ENCODE data around the gene BTG2. TPM values are rescaled to one million over a fixed set of nuclear protein-coding genes. Genes with fewer than 3 reads are reported as not detected.

BTG2 gene
- total RNA-seq, 3 donors from 2014 or later (not counting 1 experiment from before 2014, with no cell fraction given) = 499 to 1,024 (median 851) TPM

GRCh38 chr1:203291201-203292096, 13.9 kb upstream of the BTG2 start:
- Histone ChIP-seq H3K27me3 (ENCODE audit: control insufficient read depth, insufficient read depth, low read length) (no peaks in the 10 kb centered on the region), H3K36me3 (ENCODE audit: control insufficient read depth, insufficient read depth, low read length) (no peaks in the 10 kb centered on the region), H3K9me3 (ENCODE audit: control insufficient read depth, insufficient read depth, low read length) (no peaks in the 10 kb centered on the region), H3K27ac (ENCODE audit: low read length) (peak overlapping the region; percentile 98), H3K4me1 (ENCODE audit: control insufficient read depth, insufficient read depth, low read length) (peaks cover 66% of the 10 kb centered on the region), H3K4me3 (ENCODE audit: low read length) (no peak overlapping the region)
- Mint-ChIP-seq H3K4me1 (peaks cover 67 to 75% of the 10 kb centered on the region in 2 donors), H3K27me3 (ENCODE audit: low read depth in 2 of 2) (no peaks in the 10 kb centered on the region), H3K4me3 (peak overlapping the region; percentile 81), H3K27ac (peak overlapping the region; percentile 99), H3K36me3 (no peaks in the 10 kb centered on the region), H3K9me3 (no peaks in the 10 kb centered on the region)
- ATAC-seq = no peak
- 89% methylated on average over 17 of the region's 17 CpGs for WGBS (ENCODE audit: insufficient coverage)
- no peak for TF ChIP-seq CTCF (IDR thresholded peaks at IDR 0.05)
- DNase-seq = peak in 1 of 2 donors; percentile 40
- intact Hi-C loops (cut with micrococcal nuclease) = no loop called here

- Histone ChIP-seq H3K9me3 (ENCODE audit: control insufficient read depth, insufficient read depth, low read length) (no peaks in the 10 kb centered on the region), H3K27ac (ENCODE audit: low read length) (peak overlapping the region; percentile 45), H3K36me3 (ENCODE audit: control insufficient read depth, insufficient read depth, low read length) (no peaks in the 10 kb centered on the region), H3K4me3 (ENCODE audit: low read length) (no peak overlapping the region), H3K27me3 (ENCODE audit: control insufficient read depth, insufficient read depth, low read length) (no peaks in the 10 kb centered on the region), H3K4me1 (ENCODE audit: control insufficient read depth, insufficient read depth, low read length) (peaks cover 37% of the 10 kb centered on the region)
- intact Hi-C loops (cut with micrococcal nuclease) = no loop called here
- DNase-seq (peak in 1 of 2 donors; percentile 39), ATAC-seq (no peak)
- H3K4me1 Mint-ChIP-seq = peaks cover 35 to 68% of the 10 kb centered on the region in 2 donors
- H3K27me3 Mint-ChIP-seq (ENCODE audit: low read depth in 2 of 2) = no peaks in the 10 kb centered on the region
- H3K36me3 Mint-ChIP-seq = no peaks in the 10 kb centered on the region
- peak overlapping the region; percentile 45 to 76 for H3K27ac Mint-ChIP-seq
- H3K9me3 Mint-ChIP-seq = no peaks in the 10 kb centered on the region
- no peak for TF ChIP-seq CTCF (IDR thresholded peaks at IDR 0.05)
- H3K4me3 Mint-ChIP-seq = no peak overlapping the region
- WGBS (ENCODE audit: insufficient coverage) = 82% methylated on average over 1 of the region's 1 CpG
These were observed 9.5 kb upstream of the BTG2 start for GRCh38 chr1:203295796-203296195.

- H3K36me3 Mint-ChIP-seq = no peaks in the 10 kb centered on the region
- Histone ChIP-seq H3K27me3 (ENCODE audit: control insufficient read depth, insufficient read depth, low read length) (no peaks in the 10 kb centered on the region), H3K27ac (ENCODE audit: low read length) (peak overlapping the region; percentile 45), H3K36me3 (ENCODE audit: control insufficient read depth, insufficient read depth, low read length) (no peaks in the 10 kb centered on the region), H3K9me3 (ENCODE audit: control insufficient read depth, insufficient read depth, low read length) (no peaks in the 10 kb centered on the region), H3K4me1 (ENCODE audit: control insufficient read depth, insufficient read depth, low read length) (peaks cover 36% of the 10 kb centered on the region), H3K4me3 (ENCODE audit: low read length) (no peak overlapping the region)
- H3K4me1 Mint-ChIP-seq = peaks cover 29 to 63% of the 10 kb centered on the region in 2 donors
- 91% methylated on average over 7 of the region's 7 CpGs for WGBS (ENCODE audit: insufficient coverage)
- no peaks in the 10 kb centered on the region for H3K9me3 Mint-ChIP-seq
- H3K4me3 Mint-ChIP-seq = no peak overlapping the region
- TF ChIP-seq CTCF (IDR thresholded peaks at IDR 0.05) = no peak
- ATAC-seq (peak in 1 of 3 donors; percentile 14), DNase-seq (no peak)
- H3K27me3 Mint-ChIP-seq (ENCODE audit: low read depth in 2 of 2) = no peaks in the 10 kb centered on the region
- intact Hi-C loops (cut with micrococcal nuclease) = no loop called here
- peak overlapping the region in 1 of 2 donors; percentile 76 for H3K27ac Mint-ChIP-seq
These were observed 8.8 kb upstream of the BTG2 start for GRCh38 chr1:203296460-203297073.

Data from natural killer cell (primary cell).